IMR-90 (cell line): ENCODE measurements around the gene TULP3.

Experiments
- CTCF ChIP-seq: conservative IDR thresholded peaks from 2 replicates; pipeline ENCODE4 v1.5.1; 2012; ENCODE audit warnings: mild to moderate bottlenecking, low read depth, low read length, improper control_type of control experiment
- POLR2A ChIP-seq: IDR thresholded peaks from 2 replicates; pipeline ENCODE4 v1.6.1; 2012; ENCODE audit warnings: mild to moderate bottlenecking, low read depth, low read length
- RFX5 ChIP-seq: IDR thresholded peaks from 2 replicates; pipeline ENCODE4 v1.8.0; 2012; ENCODE audit warnings: low read depth, mild to moderate bottlenecking, low read length, moderate library complexity

DNA sequence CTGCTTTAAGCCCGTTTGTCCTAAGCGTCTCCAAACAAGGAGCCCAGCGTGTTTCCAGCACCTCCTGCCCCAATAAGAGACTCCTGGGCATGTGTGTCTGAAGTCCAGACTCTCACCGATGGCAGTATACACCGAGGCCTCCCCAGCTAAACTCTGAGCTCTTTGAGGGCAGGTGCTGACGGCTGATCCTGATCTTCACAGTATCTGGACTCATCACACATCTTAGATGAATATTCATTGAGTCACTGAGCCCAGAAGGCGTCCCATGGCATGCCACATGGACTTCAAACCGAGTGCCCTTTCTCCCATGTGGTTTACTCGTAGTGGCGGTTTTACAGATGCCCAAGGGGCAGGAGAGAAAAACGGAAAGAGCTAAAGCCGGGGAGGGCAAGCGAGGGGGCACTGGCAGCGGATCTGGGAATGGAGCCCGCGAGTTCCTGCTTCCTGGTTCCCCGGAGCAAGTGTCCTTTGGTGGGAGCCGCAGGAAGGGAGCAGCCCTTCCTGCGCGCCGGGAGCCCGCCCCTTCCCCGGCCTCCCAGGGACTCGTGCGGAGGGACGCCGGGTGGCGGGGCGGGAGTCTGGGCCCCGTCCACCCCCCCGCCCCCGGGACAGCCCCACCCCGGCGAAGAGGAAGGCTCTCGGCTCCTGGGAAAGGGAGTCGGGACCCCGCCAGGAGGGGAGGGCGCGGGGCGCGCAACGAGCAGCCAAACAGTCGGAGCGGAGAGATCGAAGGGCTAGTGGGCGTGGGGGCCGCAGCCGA is 67.9 kb downstream of the TULP3 start:
- no peak for TF ChIP-seq CTCF
- TF ChIP-seq POLR2A, result peak; percentile 39
- TF ChIP-seq RFX5, result no peak
